HepG2 (cell line): ENCODE data around the gene MTTP. TPM values are rescaled to one million over a fixed set of nuclear protein-coding genes. Genes with fewer than 3 reads are reported as not detected.

Experiments
- ATAC-seq: fragments of 200-7000 bp; cut with Tn5 transposase; 3 replicates; pipeline ENCODE4 v1.9.1; 2020; ENCODE audit warnings: mild to moderate bottlenecking, moderate library complexity
- BruUV-seq: library from RNA; stranded (reverse); fragments of 400-500 nt; replicated peaks from 2 replicates; lab custom pipeline; 2021; lab: Mats Ljungman, UMichigan
- CTCF ChIA-PET: fragments of 300-600 bp; formaldehyde crosslinking; extraction: SDS; loops from one replicate; lab custom pipeline; 2021; ENCODE audit warnings: low total read pairs, inconsistent platforms, low intra/inter-chr PET ratio; lab: Yijun Ruan, JAX
- POLR2A ChIA-PET: fragments of 350-600 bp; sonication (Branson Sonifier 250); formaldehyde crosslinking; loops from one replicate; lab custom pipeline; 2020; ENCODE audit warnings: antibody characterized with exemption, inconsistent platforms; lab: Yijun Ruan, JAX
- DNase-seq: peaks from one replicate; pipeline ENCODE4 v3.0.0-alpha.2; 2015; ENCODE audit warnings: low spot score
- FAIRE-seq: peaks from 3 replicates; lab custom pipeline; 2011; peaks lifted over from hg19 to GRCh38; lab: Jason Lieb, UNC
- H2AFZ ChIP-seq: one replicate; pipeline ENCODE4 v1.6.1; 2011; ENCODE audit warnings: low read length, inconsistent platforms
- H3K27ac ChIP-seq: fragments of 300-600 bp; 3 replicates; pipeline ENCODE4 v1.8.0; 2011; ENCODE audit warnings: mixed run types, mild to moderate bottlenecking, mixed read lengths, low read length, inconsistent platforms; ENCODE audit not compliant: insufficient read depth; ENCODE audit errors: extremely low read length
- H3K27me3 ChIP-seq, 2 experiments: fragments of 200-600 bp in 1 of 2; 2 replicates in 1 of 2; 3 replicates in 1 of 2; pipeline versions ENCODE4 v1.6.0 to v1.8.0; 2011; ENCODE audit warnings: low read length in 2 of 2, mild to moderate bottlenecking in 2 of 2, moderate library complexity in 2 of 2, inconsistent platforms in 1 of 2; ENCODE audit not compliant: insufficient read depth in 2 of 2, control insufficient read depth in 1 of 2
- H3K36me3 ChIP-seq, 2 experiments: fragments of 200-600 bp in 1 of 2; replicated peaks in 1 of 2; 2 replicates in 1 of 2; 3 replicates in 1 of 2; pipeline versions ENCODE4 v1.5.1 to v1.8.0; 2011; ENCODE audit warnings: low read length in 2 of 2, inconsistent platforms in 1 of 2; ENCODE audit not compliant: insufficient read depth in 2 of 2, control insufficient read depth in 1 of 2
- H3K4me1 ChIP-seq: 2 replicates; pipeline ENCODE4 v1.5.1; 2012; ENCODE audit warnings: low read length, inconsistent platforms; ENCODE audit not compliant: insufficient read depth
- H3K4me2 ChIP-seq: 2 replicates; pipeline ENCODE4 v1.6.0; 2011; ENCODE audit warnings: low read depth, low read length, inconsistent platforms
- H3K4me3 ChIP-seq, 3 experiments: fragments of 200-600 bp in 1 of 3; sonication (generic), shearing (Covaris generic) in 1 of 3; replicated peaks in 1 of 3; 2 replicates each; pipeline ENCODE4 v1.5.1; 2011 to 2016; ENCODE audit warnings: low read length in 3 of 3, inconsistent platforms in 2 of 3, low read depth in 2 of 3, mild to moderate bottlenecking in 2 of 3, control low read depth in 1 of 3, mixed read lengths in 1 of 3; ENCODE audit not compliant: insufficient read depth in 1 of 3
- H3K79me2 ChIP-seq: one replicate; pipeline ENCODE4 v1.6.1; 2011; ENCODE audit warnings: low read length, inconsistent platforms; ENCODE audit not compliant: insufficient read depth
- H3K9ac ChIP-seq: 2 replicates; pipeline ENCODE4 v1.6.0; 2011; ENCODE audit warnings: mild to moderate bottlenecking, low read depth, low read length, inconsistent platforms; ENCODE audit not compliant: insufficient read depth
- H3K9me3 ChIP-seq: 2 replicates; pipeline ENCODE4 v1.5.1; 2012; ENCODE audit warnings: mild to moderate bottlenecking, low read length
- H4K20me1 ChIP-seq: 2 replicates; pipeline ENCODE4 v1.6.0; 2011; ENCODE audit warnings: inconsistent platforms, mild to moderate bottlenecking, low read length, moderate library complexity; ENCODE audit not compliant: insufficient read depth
- ASH2L ChIP-seq: fragments of 300-600, 200-600 bp; sonication (generic); IDR thresholded peaks from 2 replicates; pipeline ENCODE4 v1.7.0; 2017; ENCODE audit warnings: low read depth, mild to moderate bottlenecking, moderate library complexity, mixed read lengths, low read length; ENCODE audit not compliant: insufficient read length
- ESRRA ChIP-seq: sonication (generic); formaldehyde crosslinking; IDR thresholded peaks from 2 replicates; pipeline ENCODE4 v1.5.1; 2020; ENCODE audit warnings: mild to moderate bottlenecking, low read depth, missing genetic modification reagents
- IRF2 ChIP-seq: IDR thresholded peaks from 2 replicates; pipeline ENCODE4 v1.6.1; 2018; ENCODE audit warnings: missing genetic modification reagents, missing compliant biosample characterization
- MXD4 ChIP-seq: IDR thresholded peaks from 2 replicates; pipeline ENCODE4 v1.6.1; 2016; ENCODE audit warnings: mild to moderate bottlenecking, missing biosample characterization, missing genetic modification reagents
- NFYB ChIP-seq: sonication (generic); formaldehyde crosslinking; IDR thresholded peaks from 2 replicates; pipeline ENCODE4 v1.4.0; 2020; ENCODE audit warnings: missing genetic modification reagents
- PHF5A ChIP-seq: IDR thresholded peaks from one replicate; pipeline ENCODE4 v1.6.1; 2018; ENCODE audit warnings: low read depth, missing genetic modification reagents; ENCODE audit not compliant: unreplicated experiment
- SUZ12 ChIP-seq: fragments of 150-350 bp; IDR thresholded peaks from 2 replicates; pipeline ENCODE4 v1.6.1; 2014; ENCODE audit warnings: low read depth, low read length
- TEAD3 ChIP-seq: optimal IDR thresholded peaks from 2 replicates; pipeline ENCODE3; 2016; ENCODE audit warnings: borderline replicate concordance
- ZNF17 ChIP-seq: sonication (generic); formaldehyde crosslinking; IDR thresholded peaks from 2 replicates; pipeline ENCODE4 v1.5.0; 2020; ENCODE audit warnings: mild to moderate bottlenecking, missing genetic modification reagents
- ZNF891 ChIP-seq: sonication (generic); formaldehyde crosslinking; IDR thresholded peaks from 2 replicates; pipeline ENCODE4 v1.5.0; 2020; ENCODE audit warnings: mild to moderate bottlenecking, missing genetic modification reagents
- WGBS: methylation state at CpG from one replicate; pipeline ENCODE4 v1.1.6; 2017; ENCODE audit warnings: low lambda C conversion rate; 5-methylcytosine and 5-hydroxymethylcytosine counted together
- in situ Hi-C: cut with HindIII; loops from 2 replicates; pipeline ENCODE4 v1.10.0; 2017; ENCODE audit warnings: low pct_unique_long_range_greater_than_20kb; ENCODE audit not compliant: extremely low pct_ligation_motif_present
- intact Hi-C: fragments of 100-400 bp; cut with micrococcal nuclease; formaldehyde crosslinking; loops from one replicate; pipeline ENCODE4 v1.10.0; 2022; ENCODE audit not compliant: unreplicated experiment
- polyA plus RNA-seq, 8 experiments: library from polyadenylated mRNA; depleted of rRNA in 3 of 8; stranded (reverse) in 7 of 8; unstranded in 1 of 8; fragments of >200 nt; fragmentation: Illumina TruSeq in 4 of 8; extraction: Trizol in 4 of 8; gene quantifications; 2 replicates each; pipeline versions ENCODE4 v1.2.1 to v1.2.3, GENCODE V29; 2011 to 2016; ENCODE audit warnings: low read depth in 4 of 8, missing spikeins in 1 of 8, mixed read lengths in 1 of 8; ENCODE audit not compliant: insufficient read depth in 1 of 8
- total RNA-seq, 5 experiments: library from RNA; depleted of rRNA; stranded (reverse); fragments of >200 nt; fragmentation: Illumina TruSeq; extraction: Trizol; gene quantifications; 2 replicates each; pipeline ENCODE4 v1.2.3, GENCODE V29; 2016; ENCODE audit warnings: low read depth in 1 of 5
- TF ChIP-seq, protein P1 (sequence below), 2 experiments: fragments of 450-650 bp in 1 of 2; sonication (generic) in 1 of 2; formaldehyde crosslinking; IDR thresholded peaks; 2 replicates each; pipeline versions ENCODE4 v1.5.0 to v1.8.0; 2020 to 2022; ENCODE audit warnings: mild to moderate bottlenecking in 1 of 2, missing genetic modification reagents in 1 of 2
- TF ChIP-seq, protein P2 (sequence below): sonication (generic); formaldehyde crosslinking; IDR thresholded peaks from 2 replicates; pipeline ENCODE4 v1.4.0; 2020; ENCODE audit warnings: missing genetic modification reagents

MTTP gene
- total and polyA plus RNA-seq, 2 of the 13 experiments (the other 11 are each of a cell fraction or from before 2014, with no cell fraction given), result 84.7 to 102 TPM

DNA sequence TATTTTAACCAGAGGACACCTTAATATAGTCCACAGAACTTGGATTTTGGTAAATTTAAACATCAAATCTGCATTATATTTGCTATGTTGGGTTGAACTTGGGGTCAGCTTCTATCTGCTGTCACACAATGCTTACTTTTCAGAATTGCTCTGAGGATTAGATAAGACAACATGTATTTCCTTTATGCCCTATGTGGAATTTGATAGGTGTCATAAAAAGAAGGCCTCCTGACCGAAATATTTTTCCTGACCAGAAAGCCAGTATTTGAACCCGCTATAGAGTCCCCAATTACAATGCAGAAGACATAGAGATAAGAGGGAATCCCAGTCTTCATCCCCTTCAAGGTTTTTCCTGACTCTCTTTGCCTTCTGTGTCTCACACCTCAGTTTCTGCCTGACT is 4.1 kb downstream of the MTTP start:
- no peaks in the 10 kb centered on the region for H3K27me3 ChIP-seq
- H2AFZ ChIP-seq, result no peak overlapping the region
- no peak for FAIRE-seq
- H3K9me3 ChIP-seq, result no peaks in the 10 kb centered on the region
- no peak overlapping the region for H3K4me3 ChIP-seq
- H3K4me2 ChIP-seq, result peak overlapping the region; percentile 60
- in situ Hi-C loops, result no loop called here
- peaks cover 36% of the 10 kb centered on the region for H3K4me1 ChIP-seq
- BruUV-seq, result no TSS peak
- CTCF ChIA-PET, result no interaction called here
- no peak overlapping the region; the same call in 1 of the 2 replicates for H3K9ac ChIP-seq
- no peak for ATAC-seq
- WGBS, result 95% methylated on average over 2 of the region's 2 CpGs
- TF ChIP-seq ZNF891 (CRISPR knock-in tag) (no peak), ESRRA (CRISPR knock-in tag) (no peak), NFYB (CRISPR knock-in tag) (no peak), TEAD3 (no peak), SUZ12 (no peak), IRF2 (CRISPR knock-in tag) (no peak), PHF5A (CRISPR knock-in tag) (no peak), ASH2L (no peak), MXD4 (no peak), ZNF17 (no peak)
- TF ChIP-seq, protein P1, sequence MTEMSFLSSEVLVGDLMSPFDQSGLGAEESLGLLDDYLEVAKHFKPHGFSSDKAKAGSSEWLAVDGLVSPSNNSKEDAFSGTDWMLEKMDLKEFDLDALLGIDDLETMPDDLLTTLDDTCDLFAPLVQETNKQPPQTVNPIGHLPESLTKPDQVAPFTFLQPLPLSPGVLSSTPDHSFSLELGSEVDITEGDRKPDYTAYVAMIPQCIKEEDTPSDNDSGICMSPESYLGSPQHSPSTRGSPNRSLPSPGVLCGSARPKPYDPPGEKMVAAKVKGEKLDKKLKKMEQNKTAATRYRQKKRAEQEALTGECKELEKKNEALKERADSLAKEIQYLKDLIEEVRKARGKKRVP (CRISPR knock-in tag; IDR thresholded peaks at IDR 0.05), result no peak
- TF ChIP-seq, protein P2, sequence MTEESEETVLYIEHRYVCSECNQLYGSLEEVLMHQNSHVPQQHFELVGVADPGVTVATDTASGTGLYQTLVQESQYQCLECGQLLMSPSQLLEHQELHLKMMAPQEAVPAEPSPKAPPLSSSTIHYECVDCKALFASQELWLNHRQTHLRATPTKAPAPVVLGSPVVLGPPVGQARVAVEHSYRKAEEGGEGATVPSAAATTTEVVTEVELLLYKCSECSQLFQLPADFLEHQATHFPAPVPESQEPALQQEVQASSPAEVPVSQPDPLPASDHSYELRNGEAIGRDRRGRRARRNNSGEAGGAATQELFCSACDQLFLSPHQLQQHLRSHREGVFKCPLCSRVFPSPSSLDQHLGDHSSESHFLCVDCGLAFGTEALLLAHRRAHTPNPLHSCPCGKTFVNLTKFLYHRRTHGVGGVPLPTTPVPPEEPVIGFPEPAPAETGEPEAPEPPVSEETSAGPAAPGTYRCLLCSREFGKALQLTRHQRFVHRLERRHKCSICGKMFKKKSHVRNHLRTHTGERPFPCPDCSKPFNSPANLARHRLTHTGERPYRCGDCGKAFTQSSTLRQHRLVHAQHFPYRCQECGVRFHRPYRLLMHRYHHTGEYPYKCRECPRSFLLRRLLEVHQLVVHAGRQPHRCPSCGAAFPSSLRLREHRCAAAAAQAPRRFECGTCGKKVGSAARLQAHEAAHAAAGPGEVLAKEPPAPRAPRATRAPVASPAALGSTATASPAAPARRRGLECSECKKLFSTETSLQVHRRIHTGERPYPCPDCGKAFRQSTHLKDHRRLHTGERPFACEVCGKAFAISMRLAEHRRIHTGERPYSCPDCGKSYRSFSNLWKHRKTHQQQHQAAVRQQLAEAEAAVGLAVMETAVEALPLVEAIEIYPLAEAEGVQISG (CRISPR knock-in tag), result no peak
- peaks cover 59% of the 10 kb centered on the region for H3K79me2 ChIP-seq
- no peak for DNase-seq
- intact Hi-C loops, result no loop called here
- POLR2A ChIA-PET, result interaction anchor here (1.0 kb wide), 1 partner anchor 15 kb away, joined by 3 read pairs; the partner anchor contains the start of gene TRMT10A
- no peaks in the 10 kb centered on the region for H4K20me1 ChIP-seq
- no peak overlapping the region for H3K27ac ChIP-seq
- H3K36me3 ChIP-seq, result peaks cover 2 to 21% of the 10 kb centered on the region in 2 experiments; a peak in 4 of 5 replicates
